Measurements from ENCODE around the gene ABHD12. TPM values are rescaled to one million over a fixed set of nuclear protein-coding genes. Genes with fewer than 3 reads are reported as not detected.
"Not testable (repeated sequence)": the region's sequence is repeated elsewhere in the genome, so short reads cannot be mapped to it uniquely, and the experiment has no call there.

Gene ABHD12
- total RNA-seq, 2 donors from 2014 or later = 70.1 to 84.7 TPM

DNA sequence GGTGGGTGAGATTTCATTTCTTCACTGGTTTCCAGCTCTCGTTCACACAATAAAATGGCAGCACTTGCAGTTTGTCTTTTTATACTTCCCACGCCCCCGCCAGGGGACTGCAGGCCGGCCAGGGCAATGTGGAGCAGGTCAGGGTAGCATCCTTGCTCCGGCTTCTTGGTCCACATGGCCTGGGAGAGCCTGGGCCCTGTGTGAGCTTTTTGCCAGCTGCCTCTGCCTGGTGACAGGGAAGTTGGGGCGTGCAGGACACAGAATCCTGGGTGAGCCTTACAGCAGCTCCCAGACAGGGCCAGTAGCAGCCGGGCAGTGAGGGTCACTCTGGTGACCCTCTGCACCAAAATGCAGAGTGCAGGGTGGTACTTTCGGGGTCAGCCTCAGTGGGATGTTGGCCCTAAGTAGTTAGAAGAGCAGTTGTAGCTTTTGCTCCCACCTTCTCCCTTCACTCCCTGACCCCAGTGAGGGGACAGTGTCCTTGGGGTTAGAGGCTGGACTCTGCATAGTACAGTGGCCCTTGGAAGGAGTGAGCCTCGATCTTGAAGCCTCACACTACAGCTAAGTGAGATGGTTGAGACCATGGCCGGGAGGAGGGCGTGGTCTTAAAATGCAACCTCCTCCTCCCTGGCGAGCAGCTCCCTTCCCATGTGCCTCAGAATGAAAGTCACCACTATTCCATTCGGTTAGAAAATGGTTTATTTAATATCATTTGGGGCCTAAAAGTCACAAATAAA lies 119.0 kb downstream of the ABHD12 start:
- no peak overlapping the region for H3K4me3 ChIP-seq
- intact Hi-C loops (cut with DNase I) = no loop called here
- no peaks in the 10 kb centered on the region for H3K27me3 ChIP-seq (replicated peaks; ENCODE audit: insufficient read depth)
- no peak for TF ChIP-seq POLR2A (IDR thresholded peaks at IDR 0.05)
- TF ChIP-seq POLR2AphosphoS5 (IDR thresholded peaks at IDR 0.05) = no peak
- TF ChIP-seq, protein P1, sequence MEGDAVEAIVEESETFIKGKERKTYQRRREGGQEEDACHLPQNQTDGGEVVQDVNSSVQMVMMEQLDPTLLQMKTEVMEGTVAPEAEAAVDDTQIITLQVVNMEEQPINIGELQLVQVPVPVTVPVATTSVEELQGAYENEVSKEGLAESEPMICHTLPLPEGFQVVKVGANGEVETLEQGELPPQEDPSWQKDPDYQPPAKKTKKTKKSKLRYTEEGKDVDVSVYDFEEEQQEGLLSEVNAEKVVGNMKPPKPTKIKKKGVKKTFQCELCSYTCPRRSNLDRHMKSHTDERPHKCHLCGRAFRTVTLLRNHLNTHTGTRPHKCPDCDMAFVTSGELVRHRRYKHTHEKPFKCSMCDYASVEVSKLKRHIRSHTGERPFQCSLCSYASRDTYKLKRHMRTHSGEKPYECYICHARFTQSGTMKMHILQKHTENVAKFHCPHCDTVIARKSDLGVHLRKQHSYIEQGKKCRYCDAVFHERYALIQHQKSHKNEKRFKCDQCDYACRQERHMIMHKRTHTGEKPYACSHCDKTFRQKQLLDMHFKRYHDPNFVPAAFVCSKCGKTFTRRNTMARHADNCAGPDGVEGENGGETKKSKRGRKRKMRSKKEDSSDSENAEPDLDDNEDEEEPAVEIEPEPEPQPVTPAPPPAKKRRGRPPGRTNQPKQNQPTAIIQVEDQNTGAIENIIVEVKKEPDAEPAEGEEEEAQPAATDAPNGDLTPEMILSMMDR (IDR thresholded peaks at IDR 0.05) = no peak
- H3K27ac ChIP-seq = peak overlapping the region; percentile 3 to 9
- peaks cover 20% of the 10 kb centered on the region for H3K4me1 ChIP-seq (replicated peaks)
- DNase-seq (ENCODE audit: low spot score) = no peak
- H3K9me3 ChIP-seq = no peaks in the 10 kb centered on the region
- peaks cover 0 to 4% of the 10 kb centered on the region in 2 donors for H3K36me3 ChIP-seq
- 93% methylated on average over 13 of the region's 13 CpGs for WGBS

DNA sequence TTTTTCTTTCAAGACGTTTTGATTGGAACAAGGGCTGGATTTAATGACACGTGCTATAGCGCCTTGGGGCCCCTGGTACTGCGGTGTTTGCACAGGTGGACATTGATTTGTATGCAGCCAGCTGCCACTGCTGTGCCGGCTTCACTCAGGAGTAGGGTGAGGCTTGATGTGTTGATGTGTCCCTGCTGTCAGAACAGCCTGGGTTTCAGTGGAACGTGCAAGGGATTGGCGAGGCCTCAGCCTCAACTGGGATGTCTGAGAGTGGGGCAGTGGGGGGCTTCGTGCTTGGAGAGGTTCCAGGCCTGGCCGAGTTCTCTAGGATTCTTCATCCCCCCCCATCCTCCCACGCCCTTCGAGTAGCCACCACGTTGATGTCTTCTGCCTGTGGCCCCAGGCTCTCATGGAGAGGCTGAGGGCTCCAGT lies 119.8 kb downstream of the ABHD12 start:
- Histone ChIP-seq H3K9me3 (no peaks in the 10 kb centered on the region), H3K27me3 (replicated peaks; ENCODE audit: insufficient read depth) (no peaks in the 10 kb centered on the region), H3K4me1 (replicated peaks) (peaks cover 20% of the 10 kb centered on the region), H3K36me3 (peaks cover 0 to 4% of the 10 kb centered on the region in 2 donors), H3K4me3 (no peak overlapping the region), H3K27ac (peak overlapping the region in 1 of 2 donors; percentile 9)
- 67% methylated on average over 10 of the region's 12 CpGs for WGBS
- no peak for DNase-seq (ENCODE audit: low spot score)
- intact Hi-C loops (cut with DNase I) = no loop called here
- TF ChIP-seq POLR2A (IDR thresholded peaks at IDR 0.05) (no peak), POLR2AphosphoS5 (IDR thresholded peaks at IDR 0.05) (no peak)

DNA sequence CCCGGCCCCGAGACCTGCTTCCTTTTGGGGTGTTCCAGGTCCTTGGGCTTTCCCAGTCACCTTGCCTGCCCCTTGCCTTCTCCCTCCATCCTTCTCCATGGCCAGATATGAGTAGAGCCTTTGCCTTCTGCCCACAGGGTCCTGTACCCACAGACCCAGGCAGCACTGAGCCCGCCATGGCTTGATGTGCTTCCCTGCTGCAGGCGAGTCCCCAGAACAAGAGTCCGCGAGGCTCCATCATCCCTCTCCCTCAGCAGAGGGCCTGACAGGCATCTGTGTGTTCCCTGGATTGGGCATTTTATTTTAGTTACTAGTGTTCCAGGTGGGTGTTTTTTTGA lies 120.8 kb downstream of the ABHD12 start:
- 90% methylated on average over 6 of the region's 6 CpGs for whole genome bisulfite sequencing
- intact Hi-C loops (cut with DNase I) = no loop called here
- no peaks in the 10 kb centered on the region for H3K9me3 ChIP-seq
- H3K27ac ChIP-seq = no peak overlapping the region
- no peak overlapping the region for H3K4me3 ChIP-seq
- no peaks in the 10 kb centered on the region for H3K27me3 ChIP-seq (replicated peaks; ENCODE audit: insufficient read depth)
- TF ChIP-seq POLR2AphosphoS5 (IDR thresholded peaks at IDR 0.05) = no peak
- TF ChIP-seq POLR2A (IDR thresholded peaks at IDR 0.05) = no peak
- TF ChIP-seq, protein P1 (IDR thresholded peaks at IDR 0.05) = no peak
- peaks cover 20% of the 10 kb centered on the region for H3K4me1 ChIP-seq (replicated peaks)
- H3K36me3 ChIP-seq = peaks cover 0 to 4% of the 10 kb centered on the region in 2 donors
- DNase-seq (ENCODE audit: low spot score) = no peak

DNA sequence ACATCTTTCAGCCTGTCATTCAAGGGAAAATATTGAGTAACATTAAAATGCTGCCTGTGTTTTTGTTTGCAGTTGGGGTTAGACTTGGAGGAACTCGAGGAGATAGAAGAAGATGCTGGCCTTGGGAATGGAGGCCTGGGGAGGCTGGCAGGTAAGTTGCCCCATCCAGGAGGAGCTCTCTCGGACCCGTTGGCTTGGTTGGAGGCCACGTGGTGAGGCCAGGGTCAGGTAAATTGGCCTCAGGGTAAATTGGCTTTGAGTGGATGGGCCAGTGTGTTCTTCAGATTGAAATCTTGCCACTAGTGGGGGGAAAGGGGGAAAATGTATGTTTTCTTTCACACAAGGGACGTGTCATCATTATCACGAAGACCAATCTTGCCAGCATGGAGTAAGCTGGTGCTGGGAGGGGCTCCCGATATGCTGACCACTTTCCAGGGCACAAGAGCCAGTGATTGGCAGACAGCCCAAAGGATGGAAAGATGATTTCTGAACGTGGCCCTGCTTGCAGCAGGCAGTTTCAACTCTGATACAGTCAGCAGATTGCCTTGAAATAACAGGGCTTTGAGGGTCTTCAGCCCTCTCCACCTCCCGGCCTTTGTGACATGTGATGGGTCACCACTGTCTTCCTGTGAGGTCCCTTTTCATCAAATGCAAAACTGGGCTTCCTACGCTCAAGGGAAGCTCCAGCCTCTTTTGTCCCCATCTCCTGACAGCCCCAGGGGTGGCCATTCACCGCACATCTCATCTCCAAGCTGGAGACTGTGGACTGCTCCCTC lies 121.4 kb downstream of the ABHD12 start:
- no peak for DNase-seq (ENCODE audit: low spot score)
- no peak overlapping the region for H3K4me3 ChIP-seq
- no peaks in the 10 kb centered on the region for H3K9me3 ChIP-seq
- intact Hi-C loops (cut with DNase I) = no loop called here
- H3K27me3 ChIP-seq (replicated peaks; ENCODE audit: insufficient read depth) = no peaks in the 10 kb centered on the region
- H3K36me3 ChIP-seq = peaks cover 0 to 1% of the 10 kb centered on the region in 2 donors
- TF ChIP-seq, protein P1 (IDR thresholded peaks at IDR 0.05) = no peak
- TF ChIP-seq POLR2A (IDR thresholded peaks at IDR 0.05) = no peak
- TF ChIP-seq POLR2AphosphoS5 (IDR thresholded peaks at IDR 0.05) = no peak
- WGBS = 69% methylated on average over 11 of the region's 11 CpGs
- H3K4me1 ChIP-seq (replicated peaks) = peaks cover 19% of the 10 kb centered on the region
- no peak overlapping the region for H3K27ac ChIP-seq

DNA sequence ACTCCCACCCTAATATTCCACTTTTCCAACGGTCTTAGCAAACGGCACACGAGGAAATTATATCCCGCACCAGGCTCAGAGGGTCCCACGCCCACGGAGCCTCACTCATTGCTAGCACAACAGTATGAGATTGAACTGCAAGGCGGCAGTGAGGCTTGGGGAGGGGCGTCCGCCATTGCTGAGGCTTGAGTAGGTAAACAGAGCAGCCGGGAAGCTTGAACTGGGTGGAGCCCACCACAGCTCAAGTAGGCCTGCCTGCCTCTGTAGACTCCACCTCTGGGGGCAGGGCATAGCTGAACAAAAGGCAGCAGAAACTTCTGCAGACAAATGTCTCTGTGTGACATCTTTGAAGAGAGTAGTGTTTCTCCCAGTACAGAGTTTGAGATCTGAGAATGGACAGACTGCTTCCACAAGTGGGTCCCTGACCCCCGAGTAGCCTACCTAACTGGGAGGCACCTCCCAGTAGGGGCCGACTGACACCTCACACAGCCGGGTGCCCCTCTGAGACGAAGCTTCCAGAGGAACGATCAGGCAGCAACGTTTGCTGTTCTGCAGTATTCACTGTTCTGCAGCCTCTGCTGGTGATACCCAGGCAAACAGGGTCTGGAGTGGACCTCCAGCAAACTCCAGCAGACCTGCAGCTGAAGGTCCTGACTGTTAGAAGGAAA lies 129.7 kb downstream of the ABHD12 start:
- intact Hi-C loops (cut with DNase I); DNase-seq (ENCODE audit: low spot score); H3K4me1 ChIP-seq (replicated peaks); H3K9me3 ChIP-seq; H3K4me3 ChIP-seq; H3K27me3 ChIP-seq (replicated peaks; ENCODE audit: insufficient read depth); H3K27ac ChIP-seq; H3K36me3 ChIP-seq: not testable (repeated sequence)
- WGBS = 92% methylated on average over 12 of the region's 16 CpGs
